GM12878 (cell line): ENCODE measurements around the gene ECM1. TPM values are rescaled to one million over a fixed set of nuclear protein-coding genes. Genes with fewer than 3 reads are reported as not detected.

ENCODE experiments used
- ATAC-seq: fragments of 200-7000 bp; cut with Tn5 transposase; 3 replicates; pipeline ENCODE4 v1.9.1; 2020; ENCODE audit warnings: mild to moderate bottlenecking, moderate library complexity
- BruUV-seq: library from RNA; stranded (reverse); fragments of 400-500 nt; replicated peaks from 2 replicates; lab custom pipeline; 2021; lab: Mats Ljungman, UMichigan
- CTCF ChIA-PET: fragments of 300-600 bp; sonication (Branson Sonifier 250); formaldehyde crosslinking; extraction: SDS; loops from one replicate; lab custom pipeline; 2021; ENCODE audit warnings: inconsistent platforms; lab: Yijun Ruan, JAX
- POLR2A ChIA-PET: fragments of 350-600 bp; formaldehyde crosslinking; extraction: SDS; loops from one replicate; lab custom pipeline; 2021; ENCODE audit warnings: inconsistent platforms; lab: Charles Lee
- RAD21 ChIA-PET: fragments of 300-600 bp; sonication (Branson Sonifier 250); formaldehyde crosslinking; loops from one replicate; lab custom pipeline; 2023; ENCODE audit warnings: antibody characterized with exemption; ENCODE audit not compliant: unreplicated experiment; lab: Charles Lee
- SMC1A ChIA-PET: fragments of 300-600 bp; sonication (Branson Sonifier 250); formaldehyde crosslinking; loops from one replicate; lab custom pipeline; 2023; ENCODE audit not compliant: unreplicated experiment, uncharacterized antibody; lab: Charles Lee
- DNase-seq: peaks from one replicate; pipeline ENCODE4 v3.0.0-alpha.2; 2011; ENCODE audit warnings: low read depth, low spot score
- FAIRE-seq: peaks from 3 replicates; lab custom pipeline; 2011; peaks lifted over from hg19 to GRCh38; lab: Jason Lieb, UNC
- H2AFZ ChIP-seq: 2 replicates; pipeline ENCODE4 v1.6.0; 2011; ENCODE audit warnings: low read depth, low read length, control low read depth; ENCODE audit not compliant: control insufficient read depth
- H3K27ac ChIP-seq: 2 replicates; pipeline ENCODE4 v1.5.1; 2011; ENCODE audit warnings: control low read depth; ENCODE audit not compliant: control insufficient read depth, insufficient read depth
- H3K27me3 ChIP-seq, 2 experiments: replicated peaks in 1 of 2; 2 replicates each; pipeline versions ENCODE4 v1.6.0 to v1.6.1; 2011; ENCODE audit warnings: low read length in 1 of 2; ENCODE audit not compliant: control insufficient read depth in 2 of 2, insufficient read depth in 2 of 2
- H3K36me3 ChIP-seq, 2 experiments: 2 replicates each; pipeline ENCODE4 v1.5.1; 2011; ENCODE audit warnings: low read length in 1 of 2; ENCODE audit not compliant: control insufficient read depth in 2 of 2, insufficient read depth in 2 of 2
- H3K4me1 ChIP-seq: 2 replicates; pipeline ENCODE4 v1.6.1; 2011; ENCODE audit warnings: mild to moderate bottlenecking, low read length, moderate library complexity, mixed read lengths; ENCODE audit not compliant: control insufficient read depth, insufficient read depth
- H3K4me2 ChIP-seq: 2 replicates; pipeline ENCODE4 v1.6.0; 2011; ENCODE audit warnings: control low read depth; ENCODE audit not compliant: control insufficient read depth, insufficient read depth
- H3K4me3 ChIP-seq: fragments of 200-600 bp; sonication (generic); 2 replicates; pipeline ENCODE4 v1.5.1; 2016
- H3K79me2 ChIP-seq: 2 replicates; pipeline ENCODE4 v1.6.0; 2011; ENCODE audit warnings: low read length; ENCODE audit not compliant: control insufficient read depth, insufficient read depth
- H3K9ac ChIP-seq: 2 replicates; pipeline ENCODE4 v1.8.0; 2011; ENCODE audit warnings: low read length, control low read depth, mixed read lengths; ENCODE audit not compliant: control insufficient read depth, insufficient read depth
- H3K9me3 ChIP-seq: replicated peaks from 3 replicates; pipeline ENCODE4 v1.5.1; 2011; ENCODE audit warnings: mild to moderate bottlenecking, low read length; ENCODE audit not compliant: control insufficient read depth, insufficient read depth
- H4K20me1 ChIP-seq: 2 replicates; pipeline ENCODE4 v1.6.0; 2011; ENCODE audit not compliant: control insufficient read depth, insufficient read depth
- GATAD2B ChIP-seq: fragments of 450-650 bp; conservative IDR thresholded peaks from 2 replicates; pipeline ENCODE4 v1.6.1; 2017; ENCODE audit warnings: low read depth, mild to moderate bottlenecking, moderate library complexity
- HCFC1 ChIP-seq: fragments of 150-350 bp; IDR thresholded peaks from 2 replicates; pipeline ENCODE4 v1.6.1; 2014; ENCODE audit warnings: low read length
- HDAC6 ChIP-seq: fragments of 200-600 bp; sonication (generic); IDR thresholded peaks from one replicate; pipeline ENCODE4 v1.8.0; 2017; ENCODE audit warnings: antibody characterized with exemption; ENCODE audit not compliant: unreplicated experiment
- KLF5 ChIP-seq: fragments of 450-650 bp; IDR thresholded peaks from 2 replicates; pipeline ENCODE4 v1.6.1; 2014; ENCODE audit warnings: mild to moderate bottlenecking; ENCODE audit not compliant: partially characterized antibody
- MYC ChIP-seq: IDR thresholded peaks from 2 replicates; pipeline ENCODE4 v1.6.1; 2011; ENCODE audit warnings: mild to moderate bottlenecking, low read length, moderate library complexity, inconsistent platforms; ENCODE audit not compliant: insufficient read depth, insufficient replicate concordance, insufficient read length, severe bottlenecking
- NBN ChIP-seq: fragments of 450-650 bp; IDR thresholded peaks from 2 replicates; pipeline ENCODE4 v1.6.1; 2016
- POLR2AphosphoS5 ChIP-seq: IDR thresholded peaks from 2 replicates; pipeline ENCODE4 v1.6.1; 2011; ENCODE audit warnings: mild to moderate bottlenecking, low read length, inconsistent platforms
- STAT1 ChIP-seq: fragments of 450-650 bp; conservative IDR thresholded peaks from 2 replicates; pipeline ENCODE4 v1.6.1; 2014; ENCODE audit warnings: antibody characterized with exemption, mild to moderate bottlenecking
- YY1 ChIP-seq: IDR thresholded peaks from 2 replicates; pipeline ENCODE4 v1.6.1; 2011; ENCODE audit warnings: low read depth, mild to moderate bottlenecking, low read length
- ZSCAN29 ChIP-seq: fragments of 450-650 bp; IDR thresholded peaks from 2 replicates; pipeline ENCODE4 v1.6.1; 2017; ENCODE audit warnings: mild to moderate bottlenecking, moderate library complexity
- WGBS: methylation state at CpG from one replicate; pipeline ENCODE4 v1.1.6; 2016; ENCODE audit warnings: low lambda C conversion rate; ENCODE audit not compliant: insufficient replicate concordance, insufficient coverage; ENCODE audit errors: missing lambda C conversion rate; 5-methylcytosine and 5-hydroxymethylcytosine counted together
- in situ Hi-C: fragments of 300-500 bp; cut with MboI; formaldehyde crosslinking; loops from 9 replicates; pipeline ENCODE4 v1.14.3; 2018; ENCODE audit warnings: mixed read lengths
- intact Hi-C: fragments of 100-400 bp; cut with micrococcal nuclease; formaldehyde crosslinking; loops from one replicate; pipeline ENCODE4 v1.14.2; 2022; ENCODE audit not compliant: unreplicated experiment
- polyA plus RNA-seq, 11 experiments: library from polyadenylated mRNA; depleted of rRNA in 4 of 11; unstranded in 6 of 11; stranded (reverse) in 5 of 11; fragments of >200 nt; fragmentation: Nextera tagmentation in 4 of 11; fragmentation: Illumina TruSeq in 1 of 11; extraction: Ambion mirVana in 4 of 11; extraction: Trizol in 1 of 11; gene quantifications; 1 replicate in 1 of 11; 2 replicates in 10 of 11; pipeline versions ENCODE4 v1.2.1 to v1.2.3, GENCODE V29; 2011 to 2016; ENCODE audit warnings: inconsistent platforms in 2 of 11, missing spikeins in 2 of 11, low read depth in 1 of 11
- total RNA-seq, 4 experiments: library from RNA; depleted of rRNA in 3 of 4; stranded (reverse); fragments of >200 nt in 3 of 4; fragmentation: Illumina TruSeq in 1 of 4; extraction: Trizol in 1 of 4; gene quantifications; 2 replicates each; pipeline versions ENCODE4 v1.2.1 to v1.2.3, GENCODE V29; 2013 to 2021
- TF ChIP-seq, protein P1 (sequence below): fragments of 450-650 bp; IDR thresholded peaks from 2 replicates; pipeline ENCODE4 v1.6.1; 2016; ENCODE audit warnings: mild to moderate bottlenecking
- TF ChIP-seq, protein P2 (sequence below): IDR thresholded peaks from 2 replicates; pipeline ENCODE4 v1.6.1; 2012; ENCODE audit warnings: low read depth, low read length, improper control_type of control experiment
- TF ChIP-seq, protein P3 (sequence below): fragments of 450-650 bp; formaldehyde crosslinking; IDR thresholded peaks from 2 replicates; pipeline ENCODE4 v1.4.0; 2022; ENCODE audit warnings: mild to moderate bottlenecking, moderate library complexity

The ECM1 gene
- total and polyA plus RNA-seq, 10 of the 15 experiments (the other 5 are each of a cell fraction or from before 2014, with no cell fraction given) = 0.06 to 1.3 (median 0.60) TPM

DNA sequence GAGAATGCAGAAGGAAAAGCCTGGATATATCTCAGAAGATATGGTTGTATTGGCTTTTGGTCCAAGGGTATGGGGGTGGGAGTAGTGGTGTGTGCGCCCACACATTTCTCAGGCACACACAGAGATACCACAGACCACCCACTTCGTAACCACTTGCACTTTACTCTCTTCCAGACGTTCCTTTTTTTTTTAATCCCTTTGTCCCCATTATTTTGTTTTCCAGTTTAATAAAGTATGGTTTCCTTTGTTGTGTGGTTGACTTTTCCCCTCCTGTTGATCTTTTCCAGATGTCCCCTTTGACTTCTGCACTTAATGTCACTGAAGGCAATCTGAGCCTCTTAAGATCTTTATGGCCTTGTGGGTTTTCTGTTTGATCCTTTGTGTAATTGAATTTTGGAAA lies 31.2 kb upstream of the ECM1 start (continued):
- TF ChIP-seq, protein P1, sequence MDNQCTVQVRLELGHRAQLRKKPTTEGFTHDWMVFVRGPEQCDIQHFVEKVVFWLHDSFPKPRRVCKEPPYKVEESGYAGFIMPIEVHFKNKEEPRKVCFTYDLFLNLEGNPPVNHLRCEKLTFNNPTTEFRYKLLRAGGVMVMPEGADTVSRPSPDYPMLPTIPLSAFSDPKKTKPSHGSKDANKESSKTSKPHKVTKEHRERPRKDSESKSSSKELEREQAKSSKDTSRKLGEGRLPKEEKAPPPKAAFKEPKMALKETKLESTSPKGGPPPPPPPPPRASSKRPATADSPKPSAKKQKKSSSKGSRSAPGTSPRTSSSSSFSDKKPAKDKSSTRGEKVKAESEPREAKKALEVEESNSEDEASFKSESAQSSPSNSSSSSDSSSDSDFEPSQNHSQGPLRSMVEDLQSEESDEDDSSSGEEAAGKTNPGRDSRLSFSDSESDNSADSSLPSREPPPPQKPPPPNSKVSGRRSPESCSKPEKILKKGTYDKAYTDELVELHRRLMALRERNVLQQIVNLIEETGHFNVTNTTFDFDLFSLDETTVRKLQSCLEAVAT = no peak
- no peak for TF ChIP-seq GATAD2B
- TF ChIP-seq, protein P2, sequence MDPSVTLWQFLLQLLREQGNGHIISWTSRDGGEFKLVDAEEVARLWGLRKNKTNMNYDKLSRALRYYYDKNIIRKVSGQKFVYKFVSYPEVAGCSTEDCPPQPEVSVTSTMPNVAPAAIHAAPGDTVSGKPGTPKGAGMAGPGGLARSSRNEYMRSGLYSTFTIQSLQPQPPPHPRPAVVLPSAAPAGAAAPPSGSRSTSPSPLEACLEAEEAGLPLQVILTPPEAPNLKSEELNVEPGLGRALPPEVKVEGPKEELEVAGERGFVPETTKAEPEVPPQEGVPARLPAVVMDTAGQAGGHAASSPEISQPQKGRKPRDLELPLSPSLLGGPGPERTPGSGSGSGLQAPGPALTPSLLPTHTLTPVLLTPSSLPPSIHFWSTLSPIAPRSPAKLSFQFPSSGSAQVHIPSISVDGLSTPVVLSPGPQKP = no peak
- TF ChIP-seq HCFC1 = no peak
- no peak for TF ChIP-seq POLR2AphosphoS5
- no peak for TF ChIP-seq HDAC6
- no peak for TF ChIP-seq STAT1
- TF ChIP-seq ZSCAN29 = no peak
- no peak for TF ChIP-seq MYC
- no peak for TF ChIP-seq NBN

DNA sequence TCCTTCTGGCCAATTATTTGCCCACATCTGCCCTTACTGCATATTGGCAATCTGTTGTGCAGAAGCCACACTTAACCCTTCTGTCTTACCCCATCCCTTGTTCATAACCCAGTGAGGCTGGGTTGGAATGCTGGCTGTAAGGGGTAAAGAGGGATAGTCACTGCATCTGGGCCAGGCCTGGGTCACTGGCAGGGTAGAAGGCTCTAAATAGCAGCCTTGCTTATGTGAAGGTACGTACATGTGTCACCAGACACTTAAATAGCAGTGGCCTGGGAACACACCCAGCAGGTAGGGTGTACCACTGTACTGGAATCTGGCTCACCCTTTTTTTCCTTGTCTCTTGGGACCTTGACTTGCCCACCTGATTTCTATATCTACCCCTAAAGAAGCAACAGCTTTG lies 30.6 kb upstream of the ECM1 start:
- ChIA-PET POLR2A (no interaction called here), CTCF (no interaction called here), RAD21 (no interaction called here), SMC1A (no interaction called here)
- Histone ChIP-seq H3K79me2 (no peaks in the 10 kb centered on the region), H3K4me2 (no peak overlapping the region), H2AFZ (no peak overlapping the region), H3K4me3 (no peak overlapping the region), H3K36me3 (peaks cover 0 to 6% of the 10 kb centered on the region in 2 experiments; a peak in 2 of 4 replicates), H3K9me3 (no peaks in the 10 kb centered on the region), H3K27ac (no peak overlapping the region), H3K4me1 (no peaks in the 10 kb centered on the region), H3K9ac (no peak overlapping the region), H3K27me3 (no peaks in the 10 kb centered on the region), H4K20me1 (no peaks in the 10 kb centered on the region)
- in situ Hi-C loops = no loop called here
- FAIRE-seq (no peak), ATAC-seq (no peak; the same call in 1 of the 3 replicates), DNase-seq (no peak)
- TF ChIP-seq, protein P3, sequence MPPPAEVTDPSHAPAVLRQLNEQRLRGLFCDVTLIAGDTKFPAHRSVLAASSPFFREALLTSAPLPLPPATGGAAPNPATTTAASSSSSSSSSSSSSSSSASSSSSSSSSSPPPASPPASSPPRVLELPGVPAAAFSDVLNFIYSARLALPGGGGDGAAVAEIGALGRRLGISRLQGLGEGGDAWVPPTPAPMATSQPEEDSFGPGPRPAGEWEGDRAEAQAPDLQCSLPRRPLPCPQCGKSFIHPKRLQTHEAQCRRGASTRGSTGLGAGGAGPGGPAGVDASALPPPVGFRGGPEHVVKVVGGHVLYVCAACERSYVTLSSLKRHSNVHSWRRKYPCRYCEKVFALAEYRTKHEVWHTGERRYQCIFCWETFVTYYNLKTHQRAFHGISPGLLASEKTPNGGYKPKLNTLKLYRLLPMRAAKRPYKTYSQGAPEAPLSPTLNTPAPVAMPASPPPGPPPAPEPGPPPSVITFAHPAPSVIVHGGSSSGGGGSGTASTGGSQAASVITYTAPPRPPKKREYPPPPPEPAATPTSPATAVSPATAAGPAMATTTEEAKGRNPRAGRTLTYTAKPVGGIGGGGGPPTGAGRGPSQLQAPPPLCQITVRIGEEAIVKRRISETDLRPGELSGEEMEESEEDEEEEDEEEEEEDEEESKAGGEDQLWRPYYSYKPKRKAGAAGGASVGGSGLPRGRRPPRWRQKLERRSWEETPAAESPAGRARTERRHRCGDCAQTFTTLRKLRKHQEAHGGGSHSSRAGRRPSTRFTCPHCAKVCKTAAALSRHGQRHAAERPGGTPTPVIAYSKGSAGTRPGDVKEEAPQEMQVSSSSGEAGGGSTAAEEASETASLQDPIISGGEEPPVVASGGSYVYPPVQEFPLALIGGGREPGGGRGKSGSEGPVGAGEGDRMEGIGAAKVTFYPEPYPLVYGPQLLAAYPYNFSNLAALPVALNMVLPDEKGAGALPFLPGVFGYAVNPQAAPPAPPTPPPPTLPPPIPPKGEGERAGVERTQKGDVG (CRISPR knock-in tag) = no peak
- TF ChIP-seq KLF5 = no peak
- no peak for TF ChIP-seq YY1
- intact Hi-C loops = no loop called here
- WGBS = 63% methylated on average over 1 of the region's 1 CpG
- no TSS peak for BruUV-seq
